ENCODE measurements around the gene MCM9.
A peak's percentile ranks its signal among the peaks of the same experiment; 100 is the strongest.

Gene MCM9

GRCh38 chr6:118896339-118897136 is 38.4 kb downstream of the MCM9 start:
- DNase-seq (ENCODE audit: low read depth, low spot score), result peak; percentile 82
- H3K4me3 ChIP-seq (ENCODE audit: low read length), result peak overlapping the region; percentile 87

GRCh38 chr6:118895859-118896258 is 39.1 kb downstream of the MCM9 start:
- DNase-seq (ENCODE audit: low read depth, low spot score), result no peak
- H3K4me3 ChIP-seq (ENCODE audit: low read length), result peak overlapping the region; percentile 87

GRCh38 chr6:118895261-118895560 is 39.7 kb downstream of the MCM9 start:
- no peak for DNase-seq (ENCODE audit: low read depth, low spot score)
- peak overlapping the region; percentile 87 for H3K4me3 ChIP-seq (ENCODE audit: low read length)

GRCh38 chr6:118894425-118895260 is 40.3 kb downstream of the MCM9 start:
- peak; percentile 39 for DNase-seq (ENCODE audit: low read depth, low spot score)
- H3K4me3 ChIP-seq (ENCODE audit: low read length), result peak overlapping the region; percentile 87

- H3K4me3 ChIP-seq (ENCODE audit: low read length), result peak within 1 kb of the TSS; percentile 87
- peak; percentile 99 for DNase-seq (ENCODE audit: low read depth, low spot score)
Observed at GRCh38 chr6:118893807-118894424, 41.0 kb downstream of the MCM9 start, which contains the start of gene ASF1A. Gene ASF1A, plus strand, starts transcription at chr6:118894152. Its CDS starts 262 bp downstream, at chr6:118894414.

- peak overlapping the region; percentile 74 for H3K4me3 ChIP-seq (ENCODE audit: low read length)
- peak; percentile 78 for DNase-seq (ENCODE audit: low read depth, low spot score)
Observed at GRCh38 chr6:118893064-118893806, 41.7 kb downstream of the MCM9 start.

GRCh38 chr6:118892355-118892991 is 42.5 kb downstream of the MCM9 start:
- no peak for DNase-seq (ENCODE audit: low read depth, low spot score)
- peak overlapping the region; percentile 74 for H3K4me3 ChIP-seq (ENCODE audit: low read length)

GRCh38 chr6:118890997-118891790 is 43.8 kb downstream of the MCM9 start:
- no peak for DNase-seq (ENCODE audit: low read depth, low spot score)
- no peak overlapping the region for H3K4me3 ChIP-seq (ENCODE audit: low read length)

- no peak overlapping the region for H3K4me3 ChIP-seq (ENCODE audit: low read length)
- no peak for DNase-seq (ENCODE audit: low read depth, low spot score)
Observed at GRCh38 chr6:118889163-118889562, 45.8 kb downstream of the MCM9 start.

- DNase-seq (ENCODE audit: low read depth, low spot score), result peak; percentile 54
- no peak overlapping the region for H3K4me3 ChIP-seq (ENCODE audit: low read length)
Observed at GRCh38 chr6:118886641-118887040, 48.3 kb downstream of the MCM9 start.

- DNase-seq (ENCODE audit: low read depth, low spot score), result no peak
- H3K4me3 ChIP-seq (ENCODE audit: low read length), result no peak overlapping the region
Observed at GRCh38 chr6:118882314-118882905, 52.5 kb downstream of the MCM9 start.

GRCh38 chr6:118881440-118882313 is 53.3 kb downstream of the MCM9 start:
- no peak for DNase-seq (ENCODE audit: low read depth, low spot score)
- no peak overlapping the region for H3K4me3 ChIP-seq (ENCODE audit: low read length)

- DNase-seq (ENCODE audit: low read depth, low spot score), result no peak
Observed at GRCh38 chr6:118877806-118878205, 57.2 kb downstream of the MCM9 start.

GRCh38 chr6:118876814-118877213 is 58.1 kb downstream of the MCM9 start:
- no peak for DNase-seq (ENCODE audit: low read depth, low spot score)
- H3K4me3 ChIP-seq (ENCODE audit: low read length), result no peak overlapping the region

More at GRCh38 chr6:118877806-118878205, 57.2 kb downstream of the MCM9 start:
- H3K4me3 ChIP-seq (ENCODE audit: low read length), result no peak overlapping the region

GRCh38 chr6:118876198-118876597 is 58.8 kb downstream of the MCM9 start:
- no peak for DNase-seq (ENCODE audit: low read depth, low spot score)
- H3K4me3 ChIP-seq (ENCODE audit: low read length), result no peak overlapping the region

GRCh38 chr6:118875672-118876071 is 59.3 kb downstream of the MCM9 start:
- DNase-seq (ENCODE audit: low read depth, low spot score), result no peak
- H3K4me3 ChIP-seq (ENCODE audit: low read length), result no peak overlapping the region

GRCh38 chr6:118873239-118873638 is 61.7 kb downstream of the MCM9 start:
- no peak for DNase-seq (ENCODE audit: low read depth, low spot score)
- H3K4me3 ChIP-seq (ENCODE audit: low read length), result no peak overlapping the region

Data from Jurkat, Clone E6-1 (cell line).